MV-4-11 (cell line): ENCODE data around the gene CPOX.

ENCODE experiments used
- DNase-seq: peaks from one replicate; lab custom pipeline; 2025; lab: John Stamatoyannopoulos, UW

Gene CPOX

GRCh38 chr3:98596087-98596486 lies 2.7 kb upstream of the CPOX start:
- DNase-seq = no peak

GRCh38 chr3:98594628-98595324 lies 1.4 kb upstream of the CPOX start:
- DNase-seq = peak; percentile 46

GRCh38 chr3:98592345-98592935 lies 971 bp downstream of the CPOX start:
- DNase-seq = no peak

DNA sequence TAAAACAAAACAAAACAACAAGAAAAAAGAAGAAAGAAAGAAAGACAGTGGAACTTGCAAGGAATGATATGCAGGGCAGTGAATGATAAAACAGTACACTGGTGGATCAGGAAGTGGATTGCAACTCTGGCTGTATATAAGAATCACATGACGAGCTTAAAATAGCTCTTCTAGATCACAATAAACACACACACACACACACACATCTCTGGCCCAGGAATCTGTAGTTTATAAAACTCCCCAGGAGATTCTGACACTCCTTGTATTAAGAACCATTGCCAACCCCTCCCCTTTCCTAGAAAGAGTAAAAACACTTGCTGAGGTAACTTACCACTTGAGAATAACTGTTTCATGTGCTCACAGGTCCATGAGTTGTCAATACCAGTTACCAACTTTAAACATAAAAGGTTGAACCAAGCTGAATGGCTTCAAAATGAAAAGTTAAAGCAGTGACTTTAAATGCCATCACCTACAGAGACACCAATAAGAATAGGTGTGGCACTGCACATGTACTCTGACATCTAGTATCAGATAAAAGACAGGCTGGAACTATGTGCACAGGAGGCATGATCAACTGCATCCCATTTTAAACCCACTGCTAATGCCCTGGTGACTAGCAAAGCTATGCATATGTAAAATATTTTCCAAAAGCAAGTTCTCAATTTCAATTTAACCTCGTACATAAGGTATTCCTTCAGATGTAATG lies 3.9 kb downstream of the CPOX start:
- DNase-seq = no peak

DNA sequence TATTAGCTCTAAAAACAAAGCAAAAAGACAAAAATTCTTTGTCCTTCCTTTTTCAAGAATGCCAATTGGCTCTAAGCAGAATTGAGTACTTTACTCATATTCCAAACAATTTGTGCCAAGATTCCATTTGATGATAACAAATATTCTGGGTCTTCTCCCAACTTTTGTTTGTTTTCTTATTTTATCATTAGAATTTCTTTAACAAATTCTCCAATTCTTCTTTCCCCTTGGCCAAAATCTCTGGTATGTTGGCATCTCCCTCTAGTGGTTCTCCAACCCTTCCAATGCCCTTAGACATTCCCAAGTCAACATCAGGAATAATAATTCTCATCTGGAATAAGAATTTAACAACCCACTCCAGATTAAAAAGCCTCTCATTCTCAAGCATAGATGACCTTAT lies 5.3 kb downstream of the CPOX start:
- no peak for DNase-seq

GRCh38 chr3:98587654-98588053 lies 5.8 kb downstream of the CPOX start:
- DNase-seq = peak; percentile 46

GRCh38 chr3:98584547-98584946 lies 8.9 kb downstream of the CPOX start:
- no peak for DNase-seq

DNA sequence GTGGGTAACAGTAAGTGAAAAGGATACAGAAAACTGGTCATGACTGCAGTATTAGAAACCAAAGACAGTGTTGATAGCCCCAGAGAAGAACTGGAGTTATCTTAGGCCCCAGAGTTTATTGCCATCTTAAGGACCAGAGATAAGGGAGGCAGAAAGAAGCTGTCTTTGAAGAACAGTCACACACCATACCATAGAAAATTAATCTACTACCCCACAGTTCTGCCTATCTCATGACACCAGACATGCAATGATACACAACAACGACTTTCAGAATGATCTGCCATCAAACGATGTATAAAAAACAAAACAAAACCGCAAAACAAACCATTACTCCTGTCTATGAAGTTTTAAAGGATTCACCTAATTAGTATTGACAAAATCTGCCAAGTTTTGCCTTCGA lies 9.6 kb downstream of the CPOX start:
- no peak for DNase-seq

DNA sequence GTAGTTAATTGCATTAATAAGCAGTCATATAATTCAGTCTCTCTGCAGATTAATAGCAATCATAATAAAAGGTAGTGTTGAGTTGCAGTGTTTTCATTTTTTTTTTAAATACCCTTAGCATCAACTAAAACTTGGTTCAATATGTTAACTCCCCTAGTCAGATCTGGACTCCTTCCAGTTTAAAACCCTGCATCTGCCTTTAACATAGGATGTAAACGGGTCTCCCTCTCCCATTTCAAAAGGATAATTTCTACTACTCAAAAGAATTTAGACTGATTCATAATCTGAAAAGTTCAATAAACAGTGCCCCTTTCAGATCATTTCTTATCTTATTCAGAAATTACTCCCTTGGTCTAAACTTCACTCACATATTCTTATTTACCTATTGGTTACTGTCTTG lies 11.4 kb downstream of the CPOX start:
- DNase-seq = no peak

DNA sequence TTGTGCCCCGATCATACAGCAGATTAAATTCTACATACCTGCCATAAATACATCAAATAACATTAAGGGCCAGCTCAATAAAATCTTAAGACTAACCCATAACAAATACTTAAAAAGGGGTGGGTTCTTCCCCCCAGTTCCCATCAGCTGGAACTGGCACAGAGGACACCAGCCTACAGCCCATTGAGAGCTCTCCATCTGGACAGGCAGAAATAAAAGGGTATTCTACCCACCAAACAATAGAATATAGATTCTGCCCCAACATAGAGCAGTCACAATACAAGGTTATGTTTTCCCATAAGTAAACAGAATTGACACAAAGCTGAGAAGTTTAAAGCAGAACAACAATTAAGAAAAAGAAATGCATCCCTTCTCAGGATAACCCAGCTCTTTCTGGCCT lies 11.9 kb downstream of the CPOX start:
- DNase-seq = no peak

DNA sequence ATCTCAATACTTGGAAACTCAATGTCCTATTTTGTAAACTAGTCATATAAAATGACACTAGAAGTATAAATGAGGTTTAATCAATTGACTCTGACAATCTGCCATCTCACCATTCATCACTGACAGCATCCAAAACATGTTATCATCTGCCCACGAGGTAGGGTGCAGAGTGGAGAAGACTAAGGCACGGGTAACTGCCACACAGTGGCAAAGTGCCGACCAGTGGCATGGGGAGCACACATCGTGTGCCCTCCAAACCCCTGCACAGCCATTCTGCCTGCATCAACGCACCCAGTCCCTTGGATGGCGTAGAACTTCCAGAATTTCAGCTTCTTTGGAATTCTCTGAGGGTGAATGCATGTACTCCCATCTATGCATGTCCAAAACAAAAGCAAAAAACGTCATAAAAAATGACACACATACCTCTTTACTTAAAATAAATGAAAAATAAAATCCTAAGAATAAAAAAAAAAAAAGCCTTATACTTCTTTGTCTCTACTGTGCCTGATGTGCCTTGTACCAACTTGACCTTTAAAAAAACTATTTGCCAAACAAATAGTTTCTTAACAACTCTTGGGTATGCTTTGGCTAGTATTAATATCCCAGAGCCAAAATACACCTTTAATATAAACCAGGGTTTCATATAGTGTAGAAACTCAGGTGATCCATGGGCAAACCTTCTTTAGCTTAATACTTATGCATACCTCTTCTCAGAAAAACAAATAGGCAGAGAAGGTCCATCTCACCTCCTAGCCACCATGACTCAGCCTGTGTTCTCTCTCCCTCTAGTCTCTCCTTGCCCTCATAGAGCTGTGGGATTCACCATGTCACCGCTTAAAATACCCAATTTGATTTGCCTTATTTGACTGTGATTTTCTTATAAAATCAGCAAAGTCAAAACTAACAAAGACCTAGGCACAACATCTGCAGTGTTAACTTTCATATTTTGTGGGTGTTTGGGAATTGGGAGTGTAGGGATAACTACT lies 12.7 kb downstream of the CPOX start:
- no peak for DNase-seq

GRCh38 chr3:98577178-98577895 lies 16.1 kb downstream of the CPOX start:
- no peak for DNase-seq

DNA sequence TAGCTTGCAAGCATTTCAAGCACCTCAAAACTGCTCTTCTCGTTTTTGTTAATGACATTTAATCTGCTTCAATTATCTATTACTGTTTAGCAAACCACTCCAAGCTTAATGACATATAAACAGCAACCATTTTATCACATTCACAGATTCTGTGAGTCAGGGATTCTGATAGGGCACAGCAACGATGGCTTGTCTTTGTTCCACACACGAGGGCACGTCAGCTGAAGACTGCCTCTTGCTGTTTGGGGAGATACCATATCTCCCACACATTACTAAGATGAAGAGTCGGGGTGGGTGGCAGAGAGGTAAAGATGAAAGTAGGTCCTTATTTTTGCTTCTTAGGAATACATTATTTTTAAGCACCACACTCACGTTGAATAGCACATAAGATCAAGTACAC lies 19.3 kb downstream of the CPOX start:
- no peak for DNase-seq

GRCh38 chr3:98573181-98573728 lies 20.2 kb downstream of the CPOX start:
- peak; percentile 26 for DNase-seq

- DNase-seq = no peak
Observed at GRCh38 chr3:98568402-98568801, 25.0 kb downstream of the CPOX start.

DNA sequence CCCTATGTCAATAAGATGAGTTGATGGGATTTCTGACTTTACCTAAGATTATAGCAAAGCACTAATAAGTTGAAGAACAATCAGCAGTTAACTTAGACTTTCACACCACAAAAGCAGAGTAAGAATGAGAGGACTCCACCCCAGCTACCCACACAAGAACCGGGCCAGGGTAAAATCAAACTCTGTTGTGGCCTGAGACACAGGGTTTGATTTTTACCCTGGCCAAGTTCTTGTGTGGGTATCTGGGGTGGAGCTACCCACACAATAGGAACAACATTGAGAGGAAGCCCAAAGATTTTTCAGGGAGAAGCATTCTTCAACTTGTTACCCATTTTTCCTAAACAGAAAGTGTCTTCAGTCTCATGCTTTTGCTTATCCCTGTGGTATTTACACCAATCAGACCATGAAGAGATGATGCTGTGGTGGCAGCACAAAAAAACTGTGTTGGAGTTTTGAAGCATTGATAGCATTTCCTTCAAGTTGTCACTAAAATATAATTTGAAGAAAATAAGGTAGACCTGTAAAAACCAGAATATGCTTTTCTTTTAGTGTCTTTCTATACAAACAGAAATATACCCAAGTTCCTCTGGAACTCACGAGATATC lies 25.6 kb downstream of the CPOX start:
- DNase-seq = no peak

GRCh38 chr3:98565843-98566242 lies 27.6 kb downstream of the CPOX start:
- DNase-seq = peak; percentile 14

DNA sequence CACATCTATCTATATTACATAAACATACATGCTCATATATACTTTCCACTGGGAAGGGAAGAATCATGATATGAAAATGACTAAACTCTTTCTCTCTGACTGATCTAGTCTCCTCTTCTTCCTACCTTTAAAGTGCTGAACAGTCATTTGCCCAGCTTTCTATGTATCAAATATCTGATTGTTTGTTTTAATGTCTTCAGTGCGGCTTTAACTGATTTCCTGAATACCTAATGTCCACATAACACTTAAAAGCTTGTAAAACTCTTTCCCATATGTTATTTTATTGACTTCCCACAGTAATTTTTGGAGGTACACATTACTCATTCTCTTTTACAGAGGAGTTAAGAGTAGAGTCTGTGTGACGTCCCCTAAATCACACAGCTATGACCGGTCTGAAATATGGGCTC lies 28.2 kb downstream of the CPOX start:
- no peak for DNase-seq

- no peak for DNase-seq
Observed at GRCh38 chr3:98564282-98565005, 29.0 kb downstream of the CPOX start.

- peak; percentile 77 for DNase-seq
Observed at GRCh38 chr3:98563661-98564281, 29.6 kb downstream of the CPOX start.
